HCT116 (cell line): ENCODE results near the gene BLACAT1.

Experiments used
- POLR2AphosphoS5 ChIP-seq: IDR thresholded peaks from 2 replicates; pipeline ENCODE4 v1.6.1; 2011; ENCODE audit warnings: mild to moderate bottlenecking, low read depth, low read length, moderate library complexity
- TF ChIP-seq, protein P1 (sequence below): IDR thresholded peaks from 2 replicates; pipeline ENCODE4 v1.6.1; 2012
- TF ChIP-seq, protein P2 (sequence below), 3 experiments: fragments of 200-600 bp in 1 of 3; sonication (generic) in 1 of 3; IDR thresholded peaks in 2 of 3; conservative IDR thresholded peaks in 1 of 3; 2 replicates each; pipeline ENCODE4 v1.5.1; 2012 to 2017; ENCODE audit warnings: low read depth in 2 of 3, low read length in 2 of 3, antibody characterized with exemption in 1 of 3, borderline replicate concordance in 1 of 3, control low read depth in 1 of 3, mild to moderate bottlenecking in 1 of 3, mixed read lengths in 1 of 3, mixed run types in 1 of 3, moderate library complexity in 1 of 3; ENCODE audit not compliant: insufficient read depth in 1 of 3

DNA sequence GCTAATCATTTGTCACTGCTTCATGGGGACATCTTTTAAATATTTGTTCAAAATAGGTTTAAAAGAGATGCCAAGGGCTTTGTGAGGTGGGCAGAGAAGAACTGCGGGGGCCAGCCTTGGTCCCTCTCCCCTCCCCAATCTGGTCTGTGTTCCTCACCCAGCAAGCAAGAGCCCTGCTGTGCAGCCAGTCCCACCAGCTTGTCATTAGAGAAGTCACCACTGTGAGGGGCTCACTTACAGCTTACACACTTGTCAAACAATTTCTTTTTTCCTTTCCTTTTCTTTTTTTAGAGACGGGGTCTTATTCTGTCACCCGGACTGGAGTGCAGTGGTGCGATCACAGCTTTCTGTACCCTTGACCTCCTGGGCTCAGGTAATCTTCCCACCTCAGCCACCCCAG, 38.3 kb upstream of the BLACAT1 start:
- TF ChIP-seq POLR2AphosphoS5 = no peak
- TF ChIP-seq, protein P1, sequence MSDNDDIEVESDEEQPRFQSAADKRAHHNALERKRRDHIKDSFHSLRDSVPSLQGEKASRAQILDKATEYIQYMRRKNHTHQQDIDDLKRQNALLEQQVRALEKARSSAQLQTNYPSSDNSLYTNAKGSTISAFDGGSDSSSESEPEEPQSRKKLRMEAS = no peak
- TF ChIP-seq, protein P2, sequence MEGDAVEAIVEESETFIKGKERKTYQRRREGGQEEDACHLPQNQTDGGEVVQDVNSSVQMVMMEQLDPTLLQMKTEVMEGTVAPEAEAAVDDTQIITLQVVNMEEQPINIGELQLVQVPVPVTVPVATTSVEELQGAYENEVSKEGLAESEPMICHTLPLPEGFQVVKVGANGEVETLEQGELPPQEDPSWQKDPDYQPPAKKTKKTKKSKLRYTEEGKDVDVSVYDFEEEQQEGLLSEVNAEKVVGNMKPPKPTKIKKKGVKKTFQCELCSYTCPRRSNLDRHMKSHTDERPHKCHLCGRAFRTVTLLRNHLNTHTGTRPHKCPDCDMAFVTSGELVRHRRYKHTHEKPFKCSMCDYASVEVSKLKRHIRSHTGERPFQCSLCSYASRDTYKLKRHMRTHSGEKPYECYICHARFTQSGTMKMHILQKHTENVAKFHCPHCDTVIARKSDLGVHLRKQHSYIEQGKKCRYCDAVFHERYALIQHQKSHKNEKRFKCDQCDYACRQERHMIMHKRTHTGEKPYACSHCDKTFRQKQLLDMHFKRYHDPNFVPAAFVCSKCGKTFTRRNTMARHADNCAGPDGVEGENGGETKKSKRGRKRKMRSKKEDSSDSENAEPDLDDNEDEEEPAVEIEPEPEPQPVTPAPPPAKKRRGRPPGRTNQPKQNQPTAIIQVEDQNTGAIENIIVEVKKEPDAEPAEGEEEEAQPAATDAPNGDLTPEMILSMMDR (IDR thresholded peaks at IDR 0.05 in 2 of 3, conservative IDR thresholded peaks at IDR 0.05 in 1 of 3; ENCODE audit: borderline replicate concordance in 1 of 3, insufficient read depth in 1 of 3, low read depth in 2 of 3, low read length in 2 of 3) = no peak
